Natural killer cell treated with Interleukin-12 subunit alpha and Interleukin-12 subunit beta and Interleukin-15 and Interleukin-18, amount 100 ng/mL, for 72 hours (primary cell): ENCODE measurements around the gene GRIP2. TPM values are rescaled to one million over a fixed set of nuclear protein-coding genes. Genes with fewer than 3 reads are reported as not detected.
A peak's percentile ranks its signal among the peaks of the same experiment; 100 is the strongest.

ENCODE experiments used
- ATAC-seq, 2 donors: fragments of 150-1000 bp; cut with Tn5 transposase in 1 of 2; sonication (Bioruptor Pico), chemical (Tn5 transposase) in 1 of 2; 2 replicates each; pipeline ENCODE4 v1.10.0; 2021
- DNase-seq: peaks from one replicate; pipeline ENCODE4 v3.0.0; 2022; ENCODE audit warnings: low spot score
- H3K27ac Mint-ChIP-seq, 2 donors: 1 replicate in 1 of 2; 2 replicates in 1 of 2; pipeline ENCODE4 v1.8.0; 2022; ENCODE audit warnings: mixed read lengths in 2 of 2, mild to moderate bottlenecking in 1 of 2, moderate library complexity in 1 of 2
- H3K27me3 Mint-ChIP-seq, 2 donors: 1 replicate in 1 of 2; 2 replicates in 1 of 2; pipeline ENCODE4 v1.8.0; 2022; ENCODE audit warnings: mixed read lengths in 2 of 2
- H3K36me3 Mint-ChIP-seq: one replicate; pipeline ENCODE4 v1.8.0; 2022; ENCODE audit warnings: mixed read lengths
- H3K4me1 Mint-ChIP-seq, 2 donors: 1 replicate in 1 of 2; 2 replicates in 1 of 2; pipeline ENCODE4 v1.8.0; 2022; ENCODE audit warnings: low read depth in 2 of 2, mixed read lengths in 2 of 2, mild to moderate bottlenecking in 1 of 2
- H3K4me3 Mint-ChIP-seq: one replicate; pipeline ENCODE4 v1.8.0; 2022; ENCODE audit warnings: mixed read lengths
- H3K9me3 Mint-ChIP-seq: 2 replicates; pipeline ENCODE4 v1.8.0; 2022; ENCODE audit warnings: mixed read lengths
- total RNA-seq, 2 donors: library from RNA; stranded (reverse); gene quantifications; one replicate each; pipeline ENCODE4 v1.2.3, GENCODE V29; 2022

Gene GRIP2
- total RNA-seq, 2 donors from 2014 or later: not detected

DNA sequence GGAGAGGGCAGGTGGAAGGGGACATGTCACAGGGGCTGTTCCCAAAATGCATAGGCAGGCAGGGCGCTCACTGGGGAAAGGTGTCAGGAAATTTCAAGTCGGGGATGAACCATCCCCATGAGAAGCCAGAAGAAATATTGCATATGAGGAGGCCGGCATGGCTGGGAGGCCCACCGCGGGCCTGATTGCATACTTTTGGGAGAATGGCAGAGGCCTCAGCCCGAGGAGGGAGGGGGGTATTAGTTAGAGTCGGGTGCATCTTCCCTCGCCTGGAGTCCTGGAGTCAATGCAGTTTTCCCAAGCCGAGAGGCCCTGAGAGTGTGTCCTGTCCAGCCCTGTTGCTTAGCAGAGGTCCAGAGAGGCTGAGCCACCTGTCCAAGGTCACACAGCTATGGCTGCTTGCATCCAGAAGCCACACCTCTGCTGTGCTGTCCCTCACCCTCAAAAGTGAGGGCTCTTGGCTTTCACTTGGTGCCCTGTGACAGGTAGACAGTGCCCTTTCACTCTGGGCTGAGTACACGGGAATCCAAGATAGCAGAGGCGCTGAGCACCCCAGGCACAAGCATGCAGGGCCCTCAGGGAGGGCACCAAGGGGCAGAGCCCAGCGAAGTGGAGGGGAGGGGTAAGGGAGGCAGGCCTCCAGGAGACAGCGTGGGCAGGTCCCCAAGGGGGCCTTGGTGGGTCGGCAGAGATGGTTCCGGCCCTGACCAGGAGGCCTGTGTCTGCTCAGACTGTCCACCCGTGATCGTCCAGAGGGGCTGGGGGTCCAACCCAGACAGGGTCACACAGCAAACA lies 48.5 kb downstream of the GRIP2 start:
- Mint-ChIP-seq H3K4me3 (no peak overlapping the region), H3K27ac (no peak overlapping the region), H3K4me1 (no peaks in the 10 kb centered on the region), H3K36me3 (no peaks in the 10 kb centered on the region), H3K27me3 (no peaks in the 10 kb centered on the region), H3K9me3 (no peaks in the 10 kb centered on the region)
- ATAC-seq (peak in 1 of 2 donors; percentile 37), DNase-seq (peak; percentile 54)

DNA sequence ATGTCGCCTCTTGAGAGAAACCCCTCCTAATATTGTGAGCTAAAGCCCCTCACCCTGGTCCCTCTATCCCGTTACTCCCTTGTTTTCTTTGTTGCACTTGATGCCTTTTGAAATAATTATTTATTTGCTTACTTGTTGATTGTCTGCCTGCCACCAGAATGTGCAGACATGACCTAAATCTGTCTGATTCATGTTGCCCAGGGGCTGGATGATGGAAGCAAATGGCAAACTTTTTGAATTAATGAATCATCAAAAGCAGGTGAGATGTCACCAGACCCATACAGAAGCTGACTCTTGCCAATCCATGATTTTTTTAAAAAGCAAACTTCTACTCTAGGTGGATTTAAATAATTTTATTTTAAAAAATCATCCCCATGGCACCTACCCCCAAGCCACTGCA lies 49.3 kb downstream of the GRIP2 start:
- DNase-seq (peak; percentile 15), ATAC-seq (no peak)
- H3K36me3 Mint-ChIP-seq: no peaks in the 10 kb centered on the region
- no peak overlapping the region for H3K27ac Mint-ChIP-seq
- H3K4me3 Mint-ChIP-seq: no peak overlapping the region
- H3K27me3 Mint-ChIP-seq: no peaks in the 10 kb centered on the region
- no peaks in the 10 kb centered on the region for H3K9me3 Mint-ChIP-seq
- no peaks in the 10 kb centered on the region for H3K4me1 Mint-ChIP-seq

- Mint-ChIP-seq H3K27ac (no peak overlapping the region), H3K9me3 (no peaks in the 10 kb centered on the region), H3K27me3 (no peaks in the 10 kb centered on the region), H3K4me1 (no peaks in the 10 kb centered on the region), H3K4me3 (no peak overlapping the region), H3K36me3 (no peaks in the 10 kb centered on the region)
- DNase-seq (peak; percentile 58), ATAC-seq (no peak)
Measured at GRCh38 chr3:14490255-14490654, 49.9 kb downstream of the GRIP2 start.

GRCh38 chr3:14489641-14490040 lies 50.5 kb downstream of the GRIP2 start:
- Mint-ChIP-seq H3K27ac (no peak overlapping the region), H3K4me1 (no peaks in the 10 kb centered on the region)

DNA sequence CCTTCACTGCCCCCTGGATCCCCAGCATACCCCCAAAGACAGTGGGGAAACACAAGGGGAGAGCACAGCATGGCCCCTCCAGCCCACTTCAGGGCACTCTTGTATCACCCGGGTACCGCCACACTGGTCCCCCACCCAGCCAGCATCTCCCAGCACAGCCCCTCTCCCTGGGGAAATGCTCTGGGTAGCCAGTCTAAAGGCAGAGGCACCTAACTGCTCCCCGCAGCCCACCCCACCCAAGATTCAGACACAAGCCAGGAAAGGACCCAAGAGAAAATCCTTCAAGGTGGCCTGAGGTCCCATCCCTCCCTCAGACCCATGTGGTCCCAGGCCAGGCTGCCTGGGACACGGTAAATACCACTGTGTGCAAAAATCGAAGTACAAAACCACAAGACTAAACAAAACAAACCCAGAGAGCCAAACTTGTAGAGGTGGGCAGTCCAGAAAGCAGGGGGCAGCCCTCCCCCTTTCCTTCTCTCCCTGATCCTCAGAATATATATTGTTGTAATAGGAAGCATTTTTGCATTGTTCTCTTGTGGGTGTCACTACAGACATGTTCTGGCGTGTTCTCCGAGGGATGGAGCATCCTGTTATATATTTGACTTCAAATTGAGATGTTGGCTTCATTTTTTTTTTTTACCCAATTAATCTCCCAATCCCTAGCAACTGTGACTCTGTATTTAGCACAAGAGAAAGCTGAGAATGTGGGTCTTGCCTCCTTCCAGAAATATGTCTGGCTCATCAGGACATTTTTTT lies 51.7 kb downstream of the GRIP2 start:
- Mint-ChIP-seq H3K27me3 (no peaks in the 10 kb centered on the region), H3K4me1 (no peaks in the 10 kb centered on the region), H3K4me3 (no peak overlapping the region), H3K27ac (no peak overlapping the region), H3K36me3 (no peaks in the 10 kb centered on the region), H3K9me3 (no peaks in the 10 kb centered on the region)
- ATAC-seq: peak in 1 of 2 donors; percentile 4
- peak; percentile 49 for DNase-seq

More at GRCh38 chr3:14489641-14490040, 50.5 kb downstream of the GRIP2 start:
- ATAC-seq: no peak
- no peaks in the 10 kb centered on the region for H3K36me3 Mint-ChIP-seq
- no peaks in the 10 kb centered on the region for H3K9me3 Mint-ChIP-seq
- H3K27me3 Mint-ChIP-seq: no peaks in the 10 kb centered on the region
- DNase-seq: peak; percentile 3
- H3K4me3 Mint-ChIP-seq: no peak overlapping the region

DNA sequence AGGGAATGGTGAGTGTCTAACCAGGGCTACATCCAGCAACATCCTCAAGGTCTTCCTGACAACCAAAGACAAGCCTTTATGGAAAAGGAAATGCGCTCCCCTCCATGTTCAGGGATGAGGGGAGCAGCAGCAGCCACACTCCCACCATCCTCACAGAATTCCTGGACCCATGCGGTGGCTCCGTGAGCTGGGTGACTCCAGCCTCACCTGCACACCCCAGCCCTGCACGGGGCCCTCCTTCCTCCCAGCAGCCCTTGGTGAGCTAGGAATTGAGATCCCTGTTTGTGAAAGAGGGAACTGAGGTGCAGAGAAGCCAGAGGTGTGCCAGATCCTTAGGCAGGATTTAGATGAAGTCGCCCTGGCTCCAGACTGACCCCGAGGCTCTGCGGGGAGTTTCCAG lies 52.3 kb downstream of the GRIP2 start:
- H3K27ac Mint-ChIP-seq: no peak overlapping the region
- ATAC-seq (no peak), DNase-seq (peak; percentile 41)
- no peak overlapping the region for H3K4me3 Mint-ChIP-seq
- H3K36me3 Mint-ChIP-seq: no peaks in the 10 kb centered on the region
- no peaks in the 10 kb centered on the region for H3K9me3 Mint-ChIP-seq
- no peaks in the 10 kb centered on the region for H3K27me3 Mint-ChIP-seq
- H3K4me1 Mint-ChIP-seq: peaks cover 0 to 3% of the 10 kb centered on the region in 2 donors

- Mint-ChIP-seq H3K27ac (no peak overlapping the region), H3K9me3 (no peaks in the 10 kb centered on the region), H3K36me3 (no peaks in the 10 kb centered on the region), H3K27me3 (no peaks in the 10 kb centered on the region), H3K4me1 (peaks cover 0 to 3% of the 10 kb centered on the region in 2 donors), H3K4me3 (no peak overlapping the region)
- ATAC-seq (no peak), DNase-seq (peak; percentile 55)
Measured at GRCh38 chr3:14487086-14487485, 53.1 kb downstream of the GRIP2 start.

DNA sequence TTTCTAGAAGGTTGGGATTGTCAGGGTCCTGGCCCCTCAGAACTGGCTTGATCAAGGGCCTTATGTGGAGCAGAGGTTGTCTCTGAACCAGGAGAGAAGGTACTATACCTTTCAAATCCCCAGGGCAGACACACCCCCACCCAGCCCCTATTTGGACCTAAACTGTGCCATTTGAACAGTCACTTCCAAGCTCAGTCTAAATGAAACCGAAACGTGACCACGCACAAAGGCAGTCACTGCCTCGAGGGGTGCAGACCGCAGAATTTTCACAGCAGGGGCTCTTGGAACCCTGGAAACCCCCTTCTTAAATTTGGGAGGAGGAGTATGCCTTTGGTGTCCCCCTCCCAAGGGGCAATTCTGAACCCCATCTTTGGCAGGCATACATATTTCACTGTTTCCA lies 53.7 kb downstream of the GRIP2 start:
- ATAC-seq (no peak), DNase-seq (peak; percentile 37)
- Mint-ChIP-seq H3K4me3 (no peak overlapping the region), H3K27ac (no peak overlapping the region), H3K36me3 (no peaks in the 10 kb centered on the region), H3K9me3 (no peaks in the 10 kb centered on the region), H3K27me3 (no peaks in the 10 kb centered on the region), H3K4me1 (peaks cover 0 to 3% of the 10 kb centered on the region in 2 donors)

DNA sequence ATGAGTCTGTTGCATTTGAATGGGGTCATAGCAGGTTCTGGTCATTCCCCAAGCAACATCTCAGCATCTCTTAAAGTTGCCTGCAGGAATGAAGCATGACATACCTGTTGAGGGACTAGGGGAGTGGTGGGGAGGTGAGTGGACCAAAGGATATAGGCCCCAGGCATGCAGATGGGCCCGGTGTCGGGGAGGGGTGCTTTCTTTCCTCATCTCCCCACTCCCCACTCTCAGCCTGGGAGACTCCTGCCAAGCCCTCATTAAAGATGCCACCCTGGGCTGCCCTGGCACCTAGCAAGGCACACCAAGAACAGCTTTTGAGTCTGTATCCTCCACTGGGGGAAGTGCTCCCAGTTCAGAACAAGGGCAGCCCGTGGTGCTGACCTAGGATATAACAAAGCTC lies 54.2 kb downstream of the GRIP2 start:
- peak; percentile 35 for DNase-seq
- Mint-ChIP-seq H3K4me1 (peaks cover 0 to 3% of the 10 kb centered on the region in 2 donors), H3K27me3 (no peaks in the 10 kb centered on the region), H3K27ac (no peak overlapping the region), H3K9me3 (no peaks in the 10 kb centered on the region), H3K36me3 (no peaks in the 10 kb centered on the region), H3K4me3 (no peak overlapping the region)
- no peak for ATAC-seq

GRCh38 chr3:14484741-14485140 lies 55.4 kb downstream of the GRIP2 start:
- Mint-ChIP-seq H3K9me3 (no peaks in the 10 kb centered on the region), H3K36me3 (no peaks in the 10 kb centered on the region), H3K27me3 (no peaks in the 10 kb centered on the region), H3K27ac (no peak overlapping the region), H3K4me1 (peaks cover 0 to 3% of the 10 kb centered on the region in 2 donors), H3K4me3 (no peak overlapping the region)
- ATAC-seq (no peak), DNase-seq (peak; percentile 54)

- Mint-ChIP-seq H3K36me3 (peaks cover 4% of the 10 kb centered on the region), H3K27ac (no peak overlapping the region), H3K4me3 (no peak overlapping the region)
Measured at GRCh38 chr3:14483286-14483685, 56.9 kb downstream of the GRIP2 start.

DNA sequence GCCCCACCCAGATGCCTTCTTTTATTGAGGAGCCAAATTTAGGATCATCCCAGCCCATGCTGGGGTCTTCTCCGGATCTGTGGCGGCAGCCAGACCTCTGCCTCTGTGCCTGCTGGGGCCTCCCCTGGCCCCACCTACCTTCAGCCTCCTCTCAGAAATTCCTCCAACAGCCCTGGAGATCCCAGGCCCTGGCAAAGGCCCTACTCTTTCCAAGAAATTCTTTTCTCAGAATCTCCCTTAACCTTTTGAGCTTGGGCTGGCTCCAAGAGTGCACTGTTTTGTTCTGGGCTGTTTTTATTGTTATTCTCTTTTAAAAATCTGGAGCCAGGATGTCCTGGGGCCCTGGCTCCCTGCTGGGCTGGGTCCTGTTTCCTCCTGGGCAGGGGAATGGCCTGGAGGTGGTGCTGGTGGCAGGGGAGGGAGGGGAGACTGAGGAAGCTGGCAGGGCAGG lies 57.8 kb downstream of the GRIP2 start:
- peaks cover 0 to 3% of the 10 kb centered on the region in 2 donors for H3K4me1 Mint-ChIP-seq
- ATAC-seq (no peak), DNase-seq (peak; percentile 25)
- H3K27ac Mint-ChIP-seq: no peak overlapping the region
- peaks cover 7% of the 10 kb centered on the region for H3K36me3 Mint-ChIP-seq
- H3K27me3 Mint-ChIP-seq: no peaks in the 10 kb centered on the region
- H3K9me3 Mint-ChIP-seq: no peaks in the 10 kb centered on the region
- H3K4me3 Mint-ChIP-seq: no peak overlapping the region

More at GRCh38 chr3:14483286-14483685, 56.9 kb downstream of the GRIP2 start:
- H3K9me3 Mint-ChIP-seq: no peaks in the 10 kb centered on the region
- ATAC-seq (no peak), DNase-seq (peak; percentile 16)
- H3K27me3 Mint-ChIP-seq: no peaks in the 10 kb centered on the region
- peaks cover 0 to 3% of the 10 kb centered on the region in 2 donors for H3K4me1 Mint-ChIP-seq

DNA sequence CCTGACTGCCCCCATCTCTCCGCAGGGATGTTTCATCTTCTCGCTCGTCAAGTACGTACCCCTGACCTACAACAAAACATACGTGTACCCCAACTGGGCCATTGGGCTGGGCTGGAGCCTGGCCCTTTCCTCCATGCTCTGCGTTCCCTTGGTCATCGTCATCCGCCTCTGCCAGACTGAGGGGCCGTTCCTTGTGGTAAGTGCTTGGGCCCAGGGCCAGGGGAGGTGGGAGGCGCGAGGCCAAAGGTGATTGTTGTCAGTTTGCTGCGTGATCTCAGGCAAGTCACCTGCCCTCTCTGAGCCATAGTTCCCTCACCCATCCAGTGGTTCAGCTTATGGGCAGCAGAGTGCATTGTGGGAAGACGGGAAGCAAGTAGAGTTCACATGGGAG lies 58.5 kb downstream of the GRIP2 start:
- peaks cover 7% of the 10 kb centered on the region for H3K36me3 Mint-ChIP-seq
- no peak for ATAC-seq
- no peak overlapping the region for H3K4me3 Mint-ChIP-seq
- no peak overlapping the region for H3K27ac Mint-ChIP-seq
- no peaks in the 10 kb centered on the region for H3K27me3 Mint-ChIP-seq
- H3K4me1 Mint-ChIP-seq: peaks cover 0 to 3% of the 10 kb centered on the region in 2 donors
- H3K9me3 Mint-ChIP-seq: no peaks in the 10 kb centered on the region
- peak; percentile 29 for DNase-seq

GRCh38 chr3:14481018-14481645 lies 59.0 kb downstream of the GRIP2 start:
- Mint-ChIP-seq H3K36me3 (peaks cover 7% of the 10 kb centered on the region), H3K27me3 (no peaks in the 10 kb centered on the region), H3K4me1 (peaks cover 0 to 3% of the 10 kb centered on the region in 2 donors), H3K9me3 (no peaks in the 10 kb centered on the region), H3K4me3 (no peak overlapping the region), H3K27ac (no peak overlapping the region)
- no peak for ATAC-seq
- DNase-seq: peak; percentile 28
